NOMO-1 treated with DMSO at 0.1 percent for 48 hours (cell line): ENCODE data around the gene OR56A1.

ENCODE experiments used
- DNase-seq: peaks from one replicate; lab custom pipeline; 2025; ENCODE audit not compliant: unreplicated experiment; lab: John Stamatoyannopoulos, UW

OR56A1 gene

DNA sequence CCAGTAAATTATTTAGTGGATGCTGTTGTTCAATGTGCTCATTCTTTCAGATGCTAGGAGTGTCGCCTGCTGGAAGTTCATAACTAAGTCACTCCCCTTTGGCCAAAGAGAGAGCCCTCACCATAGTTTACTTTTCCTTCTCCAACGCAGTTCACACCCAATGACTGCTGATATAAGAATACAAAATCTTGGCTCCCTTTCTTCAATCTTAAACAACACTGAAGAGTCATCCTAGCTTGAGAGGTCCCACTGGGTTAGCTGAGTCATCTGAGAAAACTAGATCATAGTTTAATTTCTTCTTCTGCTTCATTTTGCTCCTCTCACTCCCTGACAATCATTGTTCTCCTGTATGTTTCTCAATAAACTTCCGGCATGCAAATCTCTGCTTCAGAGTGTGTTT, 38.4 kb downstream of the OR56A1 start:
- no peak for DNase-seq

DNA sequence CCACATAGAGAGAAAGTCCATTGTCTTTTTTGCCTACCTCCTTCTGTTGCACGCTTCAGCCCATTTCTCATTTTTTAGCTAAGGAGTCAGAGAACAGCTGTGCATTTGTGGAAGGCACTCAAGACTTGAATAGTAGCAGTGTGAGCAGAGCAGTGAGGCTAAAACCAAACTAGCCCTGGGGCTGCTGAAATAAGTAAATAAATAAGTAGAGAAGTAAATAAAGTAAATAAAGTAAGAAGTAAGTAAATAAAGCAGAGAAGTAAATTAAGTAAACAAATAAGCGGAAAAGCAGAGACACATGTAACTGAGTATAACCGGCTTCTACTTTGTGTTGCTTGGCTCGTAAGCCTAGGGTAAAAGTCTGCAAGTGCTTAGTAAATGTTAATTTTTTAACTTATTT, 41.4 kb downstream of the OR56A1 start:
- no peak for DNase-seq

DNA sequence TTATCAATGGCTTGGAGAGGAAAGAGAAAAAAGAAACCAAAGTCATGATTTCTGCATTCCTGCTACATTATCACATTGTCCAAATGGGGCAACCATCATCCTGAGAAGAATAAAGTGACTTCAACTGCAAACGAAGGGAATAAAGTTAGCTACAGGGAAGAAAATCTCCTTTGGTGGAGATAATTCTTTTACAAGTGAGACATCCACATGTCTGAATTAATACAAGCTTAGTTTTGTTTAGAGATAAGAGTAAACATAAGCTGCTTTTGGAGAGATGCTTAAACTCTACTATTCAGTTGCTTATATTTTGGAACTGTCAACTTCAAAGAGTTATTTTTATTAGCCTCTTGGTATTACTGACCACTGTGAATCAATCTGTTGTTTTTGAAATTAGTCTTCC, 43.7 kb downstream of the OR56A1 start, which contains the start of gene OR52L1:
Gene OR52L1 (minus strand): TSS at position 101 of the 400 bp plus-strand sequence. CDS start 55 bp downstream, at position 46.
- DNase-seq = no peak

DNA sequence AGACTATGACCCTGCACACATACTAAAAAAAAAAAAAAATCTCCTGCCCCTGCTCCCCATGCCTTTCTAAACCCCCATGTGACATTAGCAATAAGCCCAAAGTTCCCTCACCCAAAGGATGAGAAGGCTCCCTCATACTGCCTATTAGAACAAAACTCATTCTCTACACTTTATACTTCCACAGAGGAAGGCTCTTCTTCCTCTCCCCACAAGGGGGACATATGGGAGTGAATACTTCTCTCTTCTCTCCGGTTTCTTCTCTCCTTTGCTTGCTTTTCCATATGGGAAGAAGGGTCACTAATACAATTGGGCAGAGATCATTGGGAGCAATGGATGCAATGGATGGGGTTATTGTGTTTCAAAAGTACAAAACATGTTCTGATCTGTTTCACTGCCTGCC, 47.1 kb downstream of the OR56A1 start:
- no peak for DNase-seq

DNA sequence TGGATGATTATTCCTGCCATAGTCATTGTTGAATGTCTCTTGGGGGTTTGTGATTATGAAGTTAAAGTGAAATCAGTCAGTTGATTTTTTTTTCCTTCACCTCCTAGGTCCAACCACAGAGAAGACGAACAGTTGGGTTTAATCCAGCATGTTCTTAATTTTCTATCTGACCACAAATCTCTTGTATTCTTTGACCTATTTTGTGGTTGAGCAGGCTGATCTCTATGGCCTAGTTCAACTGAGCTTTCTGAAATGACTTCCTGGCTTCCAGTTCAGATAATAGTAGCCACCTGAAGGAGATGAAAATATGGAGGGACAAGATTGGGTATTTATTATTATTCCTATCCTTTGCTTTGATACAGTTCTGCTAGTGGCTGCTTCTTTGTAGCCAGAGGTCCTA, 57.0 kb downstream of the OR56A1 start:
- no peak for DNase-seq
